Measurements from ENCODE around the gene FAM228A.
"Not testable (repeated sequence)": the region's sequence is repeated elsewhere in the genome, so short reads cannot be mapped to it uniquely, and the experiment has no call there.

The FAM228A gene

DNA sequence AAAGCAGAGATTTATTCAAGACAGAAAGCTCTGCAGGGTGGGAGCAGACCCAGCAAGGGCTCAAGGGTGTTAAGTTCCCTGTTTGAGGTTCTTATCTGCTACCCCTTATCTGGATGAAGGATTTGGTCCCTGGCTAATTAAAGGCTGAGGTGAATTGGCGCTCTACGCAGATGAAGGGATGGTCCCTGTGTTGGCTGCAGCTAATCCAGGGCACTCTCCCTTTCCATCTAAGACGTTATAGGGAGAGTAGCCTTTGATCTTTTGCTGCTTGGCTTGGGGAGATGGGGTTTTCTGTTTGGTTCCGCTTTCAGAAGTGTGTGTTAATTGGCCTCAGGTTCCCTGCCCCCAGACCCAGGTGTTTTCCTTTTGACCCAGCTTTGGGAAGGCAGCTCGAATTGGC, 17.0 kb downstream of the FAM228A start:
- Histone ChIP-seq H3K27me3 (ENCODE audit: control insufficient read depth in 3 of 3, insufficient read depth in 3 of 3, low read depth in 1 of 3, low read length in 3 of 3) (no peaks in the 10 kb centered on the region), H3K4me1 (ENCODE audit: control insufficient read depth in 2 of 2, insufficient read depth in 1 of 2, low read depth in 1 of 2, low read length in 2 of 2) (peaks cover 0 to 9% of the 10 kb centered on the region in 2 donors), H3K4me3 (ENCODE audit: low read length in 2 of 2) (no peak overlapping the region), H2BK5ac (ENCODE audit: low read length) (no peak overlapping the region), H4K8ac (ENCODE audit: low read depth, low read length) (no peak overlapping the region), H3K79me1 (ENCODE audit: low read depth, low read length) (no peaks in the 10 kb centered on the region), H3K9ac (ENCODE audit: low read depth, low read length, poor library complexity) (no peak overlapping the region), H3K4ac (ENCODE audit: low read length) (no peak overlapping the region), H2BK12ac (ENCODE audit: low read length) (no peak overlapping the region), H3K14ac (ENCODE audit: low read length) (no peak overlapping the region), H4K91ac (ENCODE audit: low read depth, low read length, poor library complexity) (no peak overlapping the region), H2AK5ac (ENCODE audit: low read depth, low read length) (no peak overlapping the region), H3K18ac (ENCODE audit: low read length) (no peak overlapping the region), H3K27ac (replicated peaks; ENCODE audit: low read length) (no peak overlapping the region), H2BK15ac (ENCODE audit: low read length) (no peak overlapping the region), H3K4me2 (ENCODE audit: insufficient read depth, low read length, poor library complexity, severe bottlenecking) (no peak overlapping the region), H3K9me3 (replicated peaks in 1 of 2; ENCODE audit: control insufficient read depth in 2 of 2, insufficient read depth in 1 of 2, low read depth in 1 of 2, low read length in 2 of 2) (peaks cover 0 to 3% of the 10 kb centered on the region in 2 donors), H3K36me3 (replicated peaks in 1 of 2; ENCODE audit: control insufficient read depth in 2 of 2, insufficient read depth in 2 of 2, low read length in 2 of 2) (no peaks in the 10 kb centered on the region), H2AFZ (ENCODE audit: low read length) (peak overlapping the region; percentile 15), H2BK120ac (ENCODE audit: low read depth, low read length) (no peak overlapping the region), H3K23ac (ENCODE audit: low read depth, low read length, poor library complexity) (no peak overlapping the region)
- DNase-seq (ENCODE audit: low spot score) = no peak
- no CpG with 5 or more reads among the region's 5 CpGs for WGBS, 2 donors (ENCODE audit: extremely low coverage in 2 of 2, insufficient read length in 2 of 2, insufficient replicate concordance in 1 of 2)

DNA sequence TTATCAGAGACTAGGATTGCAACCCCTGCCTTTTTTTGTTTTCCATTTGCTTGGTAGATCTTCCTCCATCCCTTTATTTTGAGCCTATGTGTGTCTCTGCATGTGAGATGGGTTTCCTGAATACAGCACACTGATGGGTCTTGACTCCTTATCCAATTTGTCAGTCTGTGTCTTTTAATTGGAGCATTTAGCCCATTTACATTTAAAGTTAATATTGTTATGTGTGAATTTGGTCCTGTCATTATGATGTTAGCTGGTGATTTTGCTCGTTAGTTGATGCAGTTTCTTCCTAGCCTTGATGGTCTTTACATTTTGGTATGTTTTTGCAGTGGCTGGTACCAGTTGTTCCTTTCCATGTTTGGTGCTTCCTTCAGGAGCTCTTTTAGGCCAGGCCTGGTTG, 22.4 kb downstream of the FAM228A start:
- not testable (repeated sequence) for H3K23ac ChIP-seq (ENCODE audit: low read depth, low read length, poor library complexity); H2BK12ac ChIP-seq (ENCODE audit: low read length); H3K4ac ChIP-seq (ENCODE audit: low read length); H3K9ac ChIP-seq (ENCODE audit: low read depth, low read length, poor library complexity); H3K36me3 ChIP-seq (replicated peaks in 1 of 2; ENCODE audit: control insufficient read depth in 2 of 2, insufficient read depth in 2 of 2, low read length in 2 of 2); H4K8ac ChIP-seq (ENCODE audit: low read depth, low read length); H3K9me3 ChIP-seq (replicated peaks in 1 of 2; ENCODE audit: control insufficient read depth in 2 of 2, insufficient read depth in 1 of 2, low read depth in 1 of 2, low read length in 2 of 2); H3K18ac ChIP-seq (ENCODE audit: low read length); H3K4me3 ChIP-seq (ENCODE audit: low read length in 2 of 2); H3K4me1 ChIP-seq (ENCODE audit: control insufficient read depth in 2 of 2, insufficient read depth in 1 of 2, low read depth in 1 of 2, low read length in 2 of 2); H3K79me1 ChIP-seq (ENCODE audit: low read depth, low read length); H2AFZ ChIP-seq (ENCODE audit: low read length); H2BK120ac ChIP-seq (ENCODE audit: low read depth, low read length); H2BK5ac ChIP-seq (ENCODE audit: low read length); H3K4me2 ChIP-seq (ENCODE audit: insufficient read depth, low read length, poor library complexity, severe bottlenecking); H3K14ac ChIP-seq (ENCODE audit: low read length); H4K91ac ChIP-seq (ENCODE audit: low read depth, low read length, poor library complexity); DNase-seq (ENCODE audit: low spot score); H2AK5ac ChIP-seq (ENCODE audit: low read depth, low read length); H3K27ac ChIP-seq (replicated peaks; ENCODE audit: low read length); H3K27me3 ChIP-seq (ENCODE audit: control insufficient read depth in 3 of 3, insufficient read depth in 3 of 3, low read depth in 1 of 3, low read length in 3 of 3); H2BK15ac ChIP-seq (ENCODE audit: low read length)
- WGBS, 2 donors (ENCODE audit: extremely low coverage in 2 of 2, insufficient read length in 2 of 2, insufficient replicate concordance in 1 of 2) = no CpG with 5 or more reads among the region's 1 CpG

DNA sequence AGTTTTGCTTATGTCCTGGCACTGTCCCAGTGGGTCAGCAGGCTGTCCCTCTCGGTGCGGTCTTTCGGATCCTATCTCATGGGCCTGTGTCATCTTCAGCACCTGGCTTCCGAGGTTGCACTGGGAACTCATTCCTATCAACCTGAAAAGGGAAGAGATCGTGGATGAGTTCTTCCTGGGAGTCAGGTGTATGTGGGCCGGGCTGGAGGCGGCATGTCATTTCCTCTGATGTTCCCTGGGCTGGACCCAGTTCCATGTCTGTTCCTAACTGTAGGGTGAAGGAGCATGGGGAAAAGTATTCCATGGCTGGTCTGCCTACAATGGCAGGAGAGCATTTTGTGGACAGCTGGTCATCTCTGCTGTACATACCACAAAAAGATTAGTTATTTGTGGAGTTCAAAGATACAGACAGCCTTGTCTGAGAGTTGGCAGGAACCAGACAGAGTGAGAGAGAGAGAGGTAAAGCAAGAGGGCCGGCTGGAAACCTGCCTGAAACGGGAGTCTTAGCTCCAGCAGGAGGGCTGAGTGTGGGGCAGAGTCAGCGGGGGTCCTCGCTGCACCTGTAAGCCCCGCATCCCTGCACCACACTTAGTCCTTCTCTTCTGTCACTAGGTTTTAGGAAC, 25.2 kb downstream of the FAM228A start:
- Histone ChIP-seq H3K9ac (ENCODE audit: low read depth, low read length, poor library complexity) (no peak overlapping the region), H3K14ac (ENCODE audit: low read length) (no peak overlapping the region), H3K23ac (ENCODE audit: low read depth, low read length, poor library complexity) (no peak overlapping the region), H3K4me3 (ENCODE audit: low read length in 2 of 2) (no peak overlapping the region), H3K4me2 (ENCODE audit: insufficient read depth, low read length, poor library complexity, severe bottlenecking) (no peak overlapping the region), H2BK12ac (ENCODE audit: low read length) (no peak overlapping the region), H2AK5ac (ENCODE audit: low read depth, low read length) (no peak overlapping the region), H2BK15ac (ENCODE audit: low read length) (no peak overlapping the region), H3K9me3 (replicated peaks in 1 of 2; ENCODE audit: control insufficient read depth in 2 of 2, insufficient read depth in 1 of 2, low read depth in 1 of 2, low read length in 2 of 2) (no peaks in the 10 kb centered on the region), H3K4ac (ENCODE audit: low read length) (no peak overlapping the region), H2BK120ac (ENCODE audit: low read depth, low read length) (no peak overlapping the region), H2AFZ (ENCODE audit: low read length) (no peak overlapping the region), H3K27ac (replicated peaks; ENCODE audit: low read length) (no peak overlapping the region), H3K27me3 (ENCODE audit: control insufficient read depth in 3 of 3, insufficient read depth in 3 of 3, low read depth in 1 of 3, low read length in 3 of 3) (no peaks in the 10 kb centered on the region), H3K79me1 (ENCODE audit: low read depth, low read length) (no peaks in the 10 kb centered on the region), H3K18ac (ENCODE audit: low read length) (peak overlapping the region; percentile 19), H3K4me1 (ENCODE audit: control insufficient read depth in 2 of 2, insufficient read depth in 1 of 2, low read depth in 1 of 2, low read length in 2 of 2) (peaks cover 0 to 2% of the 10 kb centered on the region in 2 donors), H3K36me3 (replicated peaks in 1 of 2; ENCODE audit: control insufficient read depth in 2 of 2, insufficient read depth in 2 of 2, low read length in 2 of 2) (no peaks in the 10 kb centered on the region), H4K8ac (ENCODE audit: low read depth, low read length) (no peak overlapping the region), H4K91ac (ENCODE audit: low read depth, low read length, poor library complexity) (no peak overlapping the region), H2BK5ac (ENCODE audit: low read length) (no peak overlapping the region)
- WGBS, 2 donors (ENCODE audit: extremely low coverage in 2 of 2, insufficient read length in 2 of 2, insufficient replicate concordance in 1 of 2) = no CpG with 5 or more reads among the region's 12 CpGs
- DNase-seq (ENCODE audit: low spot score) = no peak

- no peak overlapping the region for H2AFZ ChIP-seq (ENCODE audit: low read length)
- H3K4me2 ChIP-seq (ENCODE audit: insufficient read depth, low read length, poor library complexity, severe bottlenecking) = no peak overlapping the region
- peaks cover 0 to 2% of the 10 kb centered on the region in 2 donors for H3K4me1 ChIP-seq (ENCODE audit: control insufficient read depth in 2 of 2, insufficient read depth in 1 of 2, low read depth in 1 of 2, low read length in 2 of 2)
- no peaks in the 10 kb centered on the region for H3K36me3 ChIP-seq (replicated peaks in 1 of 2; ENCODE audit: control insufficient read depth in 2 of 2, insufficient read depth in 2 of 2, low read length in 2 of 2)
- H3K18ac ChIP-seq (ENCODE audit: low read length) = no peak overlapping the region
- WGBS, 2 donors (ENCODE audit: extremely low coverage in 2 of 2, insufficient read length in 2 of 2, insufficient replicate concordance in 1 of 2) = no CpG with 5 or more reads among the region's 3 CpGs
- no peak overlapping the region for H3K23ac ChIP-seq (ENCODE audit: low read depth, low read length, poor library complexity)
- H2BK12ac ChIP-seq (ENCODE audit: low read length) = no peak overlapping the region
- no peak for DNase-seq (ENCODE audit: low spot score)
- peak overlapping the region; percentile 91 for H2BK5ac ChIP-seq (ENCODE audit: low read length)
- no peak overlapping the region for H3K4me3 ChIP-seq (ENCODE audit: low read length in 2 of 2)
- no peaks in the 10 kb centered on the region for H3K9me3 ChIP-seq (replicated peaks in 1 of 2; ENCODE audit: control insufficient read depth in 2 of 2, insufficient read depth in 1 of 2, low read depth in 1 of 2, low read length in 2 of 2)
- peak overlapping the region; percentile 14 for H2BK15ac ChIP-seq (ENCODE audit: low read length)
- H3K14ac ChIP-seq (ENCODE audit: low read length) = no peak overlapping the region
- H3K27ac ChIP-seq (replicated peaks; ENCODE audit: low read length) = no peak overlapping the region
- H3K79me1 ChIP-seq (ENCODE audit: low read depth, low read length) = no peaks in the 10 kb centered on the region
- no peak overlapping the region for H2BK120ac ChIP-seq (ENCODE audit: low read depth, low read length)
- H3K9ac ChIP-seq (ENCODE audit: low read depth, low read length, poor library complexity) = no peak overlapping the region
- H3K4ac ChIP-seq (ENCODE audit: low read length) = no peak overlapping the region
- H3K27me3 ChIP-seq (ENCODE audit: control insufficient read depth in 3 of 3, insufficient read depth in 3 of 3, low read depth in 1 of 3, low read length in 3 of 3) = no peaks in the 10 kb centered on the region
- no peak overlapping the region for H4K8ac ChIP-seq (ENCODE audit: low read depth, low read length)
- peak overlapping the region; percentile 58 for H2AK5ac ChIP-seq (ENCODE audit: low read depth, low read length)
- no peak overlapping the region for H4K91ac ChIP-seq (ENCODE audit: low read depth, low read length, poor library complexity)
These were observed 25.9 kb downstream of the FAM228A start for GRCh38 chr2:24200799-24201198.
